Upper lobe of left lung (tissue), 4 donors: Measurements from ENCODE around the gene FCAMR.

ENCODE experiments used
- CTCF ChIP-seq, 6 experiments: fragments of 450-650 bp in 4 of 6; fragments of 200-600 bp in 2 of 6; sonication (generic) in 2 of 6; IDR thresholded peaks; one replicate each; pipeline ENCODE4 v1.5.1; 2016 to 2019; ENCODE audit warnings: antibody characterized with exemption in 6 of 6
- EP300 ChIP-seq, 4 donors: sonication (generic); formaldehyde crosslinking; IDR thresholded peaks; one replicate each; pipeline ENCODE4 v1.5.1; 2017; ENCODE audit warnings: antibody characterized with exemption in 4 of 4, control low read depth in 2 of 4
- POLR2A ChIP-seq, 4 donors: fragments of 450-650 bp; IDR thresholded peaks; one replicate each; pipeline ENCODE4 v1.5.1; 2016 to 2017; ENCODE audit warnings: antibody characterized with exemption in 4 of 4, mild to moderate bottlenecking in 2 of 4

- TF ChIP-seq CTCF (IDR thresholded peaks at IDR 0.05): no peak
- no peak for TF ChIP-seq EP300 (IDR thresholded peaks at IDR 0.05)
- no peak for TF ChIP-seq POLR2A (IDR thresholded peaks at IDR 0.05)
Observed at GRCh38 chr1:206970446-206970845, at the start of gene FCAMR.
